ENCODE results near the gene PIK3AP1.

DNA sequence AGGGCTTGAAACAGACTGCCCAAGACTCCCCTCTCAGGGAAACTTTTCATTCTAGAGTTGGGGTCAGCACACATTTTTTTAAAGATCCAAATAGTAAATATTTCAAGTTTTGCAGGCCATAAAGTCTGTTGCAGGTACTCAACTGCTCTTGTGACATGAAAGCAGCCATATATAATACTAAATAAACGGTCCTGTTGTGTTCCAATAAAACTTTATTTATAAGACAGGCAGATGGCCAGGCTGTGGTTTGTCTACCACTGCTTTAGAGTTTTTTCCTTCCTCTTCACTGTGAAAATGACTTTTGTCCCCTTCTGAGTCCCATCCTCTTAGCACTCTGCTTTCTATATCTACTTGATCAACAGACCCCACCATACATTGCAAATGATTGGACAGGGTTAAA, 93.0 kb downstream of the PIK3AP1 start:
- TF ChIP-seq, protein P1, sequence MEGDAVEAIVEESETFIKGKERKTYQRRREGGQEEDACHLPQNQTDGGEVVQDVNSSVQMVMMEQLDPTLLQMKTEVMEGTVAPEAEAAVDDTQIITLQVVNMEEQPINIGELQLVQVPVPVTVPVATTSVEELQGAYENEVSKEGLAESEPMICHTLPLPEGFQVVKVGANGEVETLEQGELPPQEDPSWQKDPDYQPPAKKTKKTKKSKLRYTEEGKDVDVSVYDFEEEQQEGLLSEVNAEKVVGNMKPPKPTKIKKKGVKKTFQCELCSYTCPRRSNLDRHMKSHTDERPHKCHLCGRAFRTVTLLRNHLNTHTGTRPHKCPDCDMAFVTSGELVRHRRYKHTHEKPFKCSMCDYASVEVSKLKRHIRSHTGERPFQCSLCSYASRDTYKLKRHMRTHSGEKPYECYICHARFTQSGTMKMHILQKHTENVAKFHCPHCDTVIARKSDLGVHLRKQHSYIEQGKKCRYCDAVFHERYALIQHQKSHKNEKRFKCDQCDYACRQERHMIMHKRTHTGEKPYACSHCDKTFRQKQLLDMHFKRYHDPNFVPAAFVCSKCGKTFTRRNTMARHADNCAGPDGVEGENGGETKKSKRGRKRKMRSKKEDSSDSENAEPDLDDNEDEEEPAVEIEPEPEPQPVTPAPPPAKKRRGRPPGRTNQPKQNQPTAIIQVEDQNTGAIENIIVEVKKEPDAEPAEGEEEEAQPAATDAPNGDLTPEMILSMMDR (IDR thresholded peaks at IDR 0.05; ENCODE audit: low read length): no peak
- no peak for TF ChIP-seq EZH2phosphoT487 (IDR thresholded peaks at IDR 0.05; ENCODE audit: low read length)
